GM13977 (cell line): ENCODE data around the gene KIF22.
"Not testable (repeated sequence)": the region's sequence is repeated elsewhere in the genome, so short reads cannot be mapped to it uniquely, and the experiment has no call there.

Source experiments
- DNase-seq: peaks from one replicate; pipeline ENCODE4 v3.0.0; 2012; ENCODE audit warnings: low spot score
- in situ Hi-C: fragments of 300-500 bp; cut with MboI; formaldehyde crosslinking; loops from one replicate; pipeline ENCODE4 v1.12.0; 2022; ENCODE audit warnings: low sequenced_read_pairs, low pct_unique_long_range_greater_than_20kb, mixed read lengths, inconsistent platforms; ENCODE audit not compliant: unreplicated experiment
- TF ChIP-seq, protein P1 (sequence below): IDR thresholded peaks from 2 replicates; pipeline ENCODE4 v1.5.1; 2012; ENCODE audit warnings: mild to moderate bottlenecking, control low read depth; ENCODE audit not compliant: insufficient read depth; ENCODE audit errors: extremely low read depth, missing control alignments

KIF22 gene

DNA sequence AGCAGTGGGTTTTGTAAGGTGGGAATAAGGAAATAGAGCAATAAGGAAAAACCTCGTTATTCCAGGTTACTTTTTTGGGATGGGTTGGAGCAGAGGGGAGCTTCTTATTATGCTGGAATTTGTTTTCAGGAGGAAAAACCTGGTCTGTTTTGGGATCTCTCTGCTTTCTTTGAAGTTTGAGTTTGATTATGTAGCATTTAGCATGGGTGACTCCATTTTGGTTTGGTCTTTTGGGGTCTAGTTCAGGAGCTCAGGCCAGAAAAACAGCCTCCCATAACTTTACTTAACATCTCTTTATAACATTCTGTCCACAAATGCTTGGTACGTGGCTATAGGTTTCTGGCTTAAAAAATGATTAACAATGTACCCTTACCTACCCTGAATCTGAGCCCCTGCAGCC, 21.0 kb upstream of the KIF22 start:
- TF ChIP-seq, protein P1, sequence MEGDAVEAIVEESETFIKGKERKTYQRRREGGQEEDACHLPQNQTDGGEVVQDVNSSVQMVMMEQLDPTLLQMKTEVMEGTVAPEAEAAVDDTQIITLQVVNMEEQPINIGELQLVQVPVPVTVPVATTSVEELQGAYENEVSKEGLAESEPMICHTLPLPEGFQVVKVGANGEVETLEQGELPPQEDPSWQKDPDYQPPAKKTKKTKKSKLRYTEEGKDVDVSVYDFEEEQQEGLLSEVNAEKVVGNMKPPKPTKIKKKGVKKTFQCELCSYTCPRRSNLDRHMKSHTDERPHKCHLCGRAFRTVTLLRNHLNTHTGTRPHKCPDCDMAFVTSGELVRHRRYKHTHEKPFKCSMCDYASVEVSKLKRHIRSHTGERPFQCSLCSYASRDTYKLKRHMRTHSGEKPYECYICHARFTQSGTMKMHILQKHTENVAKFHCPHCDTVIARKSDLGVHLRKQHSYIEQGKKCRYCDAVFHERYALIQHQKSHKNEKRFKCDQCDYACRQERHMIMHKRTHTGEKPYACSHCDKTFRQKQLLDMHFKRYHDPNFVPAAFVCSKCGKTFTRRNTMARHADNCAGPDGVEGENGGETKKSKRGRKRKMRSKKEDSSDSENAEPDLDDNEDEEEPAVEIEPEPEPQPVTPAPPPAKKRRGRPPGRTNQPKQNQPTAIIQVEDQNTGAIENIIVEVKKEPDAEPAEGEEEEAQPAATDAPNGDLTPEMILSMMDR, result no peak
- in situ Hi-C loops, result no loop called here

DNA sequence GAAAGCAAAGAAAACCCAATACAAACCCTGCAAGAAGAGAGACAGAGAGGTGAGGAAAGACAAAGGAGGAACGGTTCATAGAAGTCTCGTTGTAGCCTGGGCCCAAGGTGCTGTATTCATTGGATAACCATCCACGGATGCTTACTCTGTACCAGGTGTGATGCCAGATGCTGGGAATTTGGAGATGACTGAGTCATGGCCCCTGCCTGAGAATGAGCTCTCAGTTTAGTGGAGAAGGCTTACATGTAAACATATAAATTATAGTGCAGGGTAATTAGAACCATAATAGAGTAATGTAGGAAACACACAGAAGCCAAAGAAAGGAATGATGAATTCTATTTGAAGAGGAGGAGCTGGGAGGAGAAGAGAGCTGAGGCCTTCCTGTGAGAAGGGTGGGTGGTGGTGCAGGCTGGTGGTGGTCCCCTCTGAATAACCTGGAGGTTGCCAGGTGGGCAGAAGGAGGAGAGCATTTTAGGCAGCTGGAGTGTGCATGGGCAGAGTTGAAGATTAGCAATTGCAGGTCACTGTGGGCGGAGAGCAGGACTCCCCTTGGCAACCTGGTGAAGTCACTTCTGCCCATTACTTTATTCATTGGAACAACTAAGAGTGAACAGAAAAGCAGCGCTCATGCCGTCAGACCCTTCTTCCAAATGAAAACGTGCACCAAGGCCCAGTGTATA, 20.2 kb upstream of the KIF22 start:
- no peak for DNase-seq
- in situ Hi-C loops, result no loop called here
- TF ChIP-seq, protein P1, result no peak

More for the DNA sequence above, 21.0 kb upstream of the KIF22 start:
- DNase-seq, result no peak

DNA sequence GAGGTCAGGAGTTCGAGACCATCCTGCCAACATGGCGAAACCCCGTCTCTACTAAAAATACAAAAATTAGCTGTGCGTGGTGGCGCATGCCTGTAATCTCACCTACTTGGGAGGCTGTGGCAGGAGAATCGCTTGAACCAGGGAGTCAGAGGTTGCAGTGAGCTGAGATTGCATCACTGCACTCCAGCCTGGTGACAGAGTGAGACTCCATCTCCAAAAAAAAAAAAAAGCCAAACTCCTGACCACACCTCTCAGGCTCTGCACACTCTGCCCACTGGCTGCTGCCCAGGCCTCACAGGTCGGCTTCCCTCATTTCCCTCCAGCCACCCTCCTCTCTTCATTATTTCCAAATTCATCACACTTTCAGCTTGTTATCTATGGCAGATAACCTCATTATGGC, 18.2 kb upstream of the KIF22 start:
- DNase-seq, in situ Hi-C loops: not testable (repeated sequence)

DNA sequence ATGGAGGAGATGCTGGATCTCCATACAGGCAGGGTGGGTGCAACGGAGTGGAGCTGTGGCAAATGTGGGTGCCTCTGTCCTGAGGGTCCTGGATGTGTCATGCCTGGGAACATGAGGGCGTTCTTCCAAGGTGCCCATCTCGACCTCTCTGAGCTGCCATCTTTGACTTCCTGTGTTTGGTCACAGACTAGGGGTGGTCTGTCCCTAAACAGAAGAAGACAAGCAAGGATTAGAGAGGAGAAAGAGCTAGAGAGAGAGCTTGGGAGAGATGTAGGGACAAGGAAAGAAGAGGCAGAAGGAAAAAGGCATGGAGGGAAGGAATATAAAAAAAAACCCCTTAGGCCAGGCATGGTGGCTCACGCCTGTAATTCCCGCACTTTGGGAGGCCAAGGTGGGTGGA, 15.8 kb upstream of the KIF22 start:
- TF ChIP-seq, protein P1, result no peak
- in situ Hi-C loops, result no loop called here
- DNase-seq, result no peak

DNA sequence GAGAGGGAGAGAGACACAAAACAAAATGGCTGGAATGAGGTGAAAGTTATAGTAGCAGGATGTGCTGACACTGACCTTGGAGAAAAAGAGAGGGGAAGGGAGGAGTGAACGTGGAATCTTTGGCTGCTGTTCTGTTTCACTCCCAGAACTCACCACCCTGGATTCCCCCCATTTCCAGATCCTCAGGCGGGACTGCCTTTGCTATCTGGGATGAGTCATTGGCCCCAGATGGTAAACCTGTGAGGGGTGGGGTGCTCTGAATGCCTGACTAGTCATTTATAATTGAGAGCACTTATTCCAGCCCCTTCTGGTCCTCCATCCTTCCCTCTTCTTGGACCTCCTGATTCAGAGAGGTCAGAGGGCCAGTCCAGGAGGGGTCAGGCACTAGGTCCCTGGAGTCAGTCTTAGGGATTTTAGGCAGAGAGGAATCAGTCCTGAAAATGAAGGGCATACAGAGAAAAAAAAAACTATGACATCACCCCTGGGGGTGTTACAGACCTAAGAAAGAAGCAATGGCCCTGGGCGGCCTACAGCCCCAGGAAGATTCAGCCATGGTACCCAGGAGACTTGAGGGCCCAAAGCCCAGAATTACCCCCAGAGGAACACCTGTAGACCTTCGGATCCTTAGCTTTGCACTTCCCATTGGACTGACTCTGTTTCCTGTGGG, 14.7 kb upstream of the KIF22 start:
- in situ Hi-C loops, result no loop called here
- TF ChIP-seq, protein P1, result no peak
- DNase-seq, result no peak

DNA sequence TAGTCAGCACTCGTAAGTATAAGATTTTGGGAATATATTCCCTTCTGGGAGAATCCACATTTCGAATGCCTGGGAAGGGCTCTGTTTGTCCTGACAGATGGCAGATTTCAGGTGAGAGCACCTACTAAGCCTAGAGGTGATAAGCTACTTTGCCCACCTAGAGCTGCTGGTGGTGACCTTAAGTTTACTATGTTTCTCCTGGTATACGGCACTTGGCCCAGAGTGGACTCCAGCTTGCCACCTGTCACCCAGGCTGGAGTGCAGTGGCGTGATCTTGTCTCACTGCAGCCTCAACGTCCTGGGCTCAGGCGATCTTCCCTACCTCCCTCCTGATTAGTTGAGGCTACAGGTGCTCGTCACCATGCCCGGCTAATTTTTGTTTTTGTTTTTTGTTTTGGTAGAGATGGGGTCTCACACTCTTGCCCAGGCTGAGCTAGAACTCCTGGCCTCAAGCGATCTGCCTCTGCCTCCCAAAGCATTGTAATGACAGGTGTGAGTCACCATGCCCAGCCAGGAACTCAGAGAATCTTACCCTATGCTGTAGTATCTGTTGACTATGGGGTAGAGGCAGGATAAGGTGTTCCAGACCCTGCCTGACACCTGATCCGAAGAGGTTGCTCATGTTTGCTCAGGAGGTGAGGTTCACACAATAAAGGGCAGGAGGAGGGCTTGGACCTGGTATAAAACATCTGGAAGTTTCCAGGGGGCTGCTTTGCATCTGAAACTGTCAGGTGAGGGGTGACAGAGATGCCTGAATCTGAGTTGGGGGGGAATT, 12.8 kb upstream of the KIF22 start, which contains the start of gene ZG16:
TSS of gene ZG16 (plus strand) at position 681 of the 775 bp plus-strand sequence. CDS start 1,011 bp downstream, outside the sequence.
- in situ Hi-C loops, result no loop called here
- TF ChIP-seq, protein P1, result no peak
- no peak for DNase-seq
